ENCODE results near the gene DCUN1D4.

DCUN1D4 gene

DNA sequence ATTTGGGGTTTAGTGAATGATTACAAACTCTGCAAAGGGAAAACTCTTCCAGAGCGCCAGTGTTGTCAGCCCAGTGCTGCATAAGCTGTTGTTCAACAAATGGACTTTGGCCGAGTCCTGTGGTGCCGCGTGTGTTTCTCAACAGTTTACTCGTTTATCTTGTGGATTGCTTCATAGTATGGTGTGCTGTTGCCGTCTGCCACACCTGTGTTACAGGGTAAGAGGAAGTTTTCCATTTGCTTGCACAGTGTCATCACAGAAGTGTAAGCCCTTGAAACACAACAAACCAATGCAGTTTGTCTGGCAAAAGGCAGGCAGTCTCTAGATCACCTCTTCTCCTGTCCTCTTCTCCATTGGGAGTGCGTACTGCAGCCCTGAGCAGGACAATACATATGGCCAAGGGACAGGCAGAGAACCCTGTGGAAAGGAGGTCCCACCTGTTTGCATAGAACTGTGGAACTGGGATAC, 66.3 kb downstream of the DCUN1D4 start (continued):
- TF ChIP-seq, protein P1, sequence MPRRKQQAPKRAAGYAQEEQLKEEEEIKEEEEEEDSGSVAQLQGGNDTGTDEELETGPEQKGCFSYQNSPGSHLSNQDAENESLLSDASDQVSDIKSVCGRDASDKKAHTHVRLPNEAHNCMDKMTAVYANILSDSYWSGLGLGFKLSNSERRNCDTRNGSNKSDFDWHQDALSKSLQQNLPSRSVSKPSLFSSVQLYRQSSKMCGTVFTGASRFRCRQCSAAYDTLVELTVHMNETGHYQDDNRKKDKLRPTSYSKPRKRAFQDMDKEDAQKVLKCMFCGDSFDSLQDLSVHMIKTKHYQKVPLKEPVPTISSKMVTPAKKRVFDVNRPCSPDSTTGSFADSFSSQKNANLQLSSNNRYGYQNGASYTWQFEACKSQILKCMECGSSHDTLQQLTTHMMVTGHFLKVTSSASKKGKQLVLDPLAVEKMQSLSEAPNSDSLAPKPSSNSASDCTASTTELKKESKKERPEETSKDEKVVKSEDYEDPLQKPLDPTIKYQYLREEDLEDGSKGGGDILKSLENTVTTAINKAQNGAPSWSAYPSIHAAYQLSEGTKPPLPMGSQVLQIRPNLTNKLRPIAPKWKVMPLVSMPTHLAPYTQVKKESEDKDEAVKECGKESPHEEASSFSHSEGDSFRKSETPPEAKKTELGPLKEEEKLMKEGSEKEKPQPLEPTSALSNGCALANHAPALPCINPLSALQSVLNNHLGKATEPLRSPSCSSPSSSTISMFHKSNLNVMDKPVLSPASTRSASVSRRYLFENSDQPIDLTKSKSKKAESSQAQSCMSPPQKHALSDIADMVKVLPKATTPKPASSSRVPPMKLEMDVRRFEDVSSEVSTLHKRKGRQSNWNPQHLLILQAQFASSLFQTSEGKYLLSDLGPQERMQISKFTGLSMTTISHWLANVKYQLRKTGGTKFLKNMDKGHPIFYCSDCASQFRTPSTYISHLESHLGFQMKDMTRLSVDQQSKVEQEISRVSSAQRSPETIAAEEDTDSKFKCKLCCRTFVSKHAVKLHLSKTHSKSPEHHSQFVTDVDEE (CRISPR knock-in tag; IDR thresholded peaks at IDR 0.05), result no peak
- TF ChIP-seq ZNF8 (CRISPR knock-in tag; IDR thresholded peaks at IDR 0.05), result no peak
- TF ChIP-seq CSRNP3 (CRISPR knock-in tag; IDR thresholded peaks at IDR 0.05), result no peak
- no peak for TF ChIP-seq PPARA (CRISPR knock-in tag; IDR thresholded peaks at IDR 0.05; ENCODE audit: borderline replicate concordance)
- TF ChIP-seq ZFP30 (CRISPR knock-in tag; IDR thresholded peaks at IDR 0.05), result no peak
- no peak for TF ChIP-seq RARB (CRISPR knock-in tag; IDR thresholded peaks at IDR 0.05)
- no peak for TF ChIP-seq ZNF70 (CRISPR knock-in tag; IDR thresholded peaks at IDR 0.05)
- no peak for TF ChIP-seq ZFP3 (CRISPR knock-in tag; IDR thresholded peaks at IDR 0.05)
- no peak for TF ChIP-seq ARNTL (CRISPR knock-in tag; IDR thresholded peaks at IDR 0.05; ENCODE audit: borderline replicate concordance, low read depth)

DNA sequence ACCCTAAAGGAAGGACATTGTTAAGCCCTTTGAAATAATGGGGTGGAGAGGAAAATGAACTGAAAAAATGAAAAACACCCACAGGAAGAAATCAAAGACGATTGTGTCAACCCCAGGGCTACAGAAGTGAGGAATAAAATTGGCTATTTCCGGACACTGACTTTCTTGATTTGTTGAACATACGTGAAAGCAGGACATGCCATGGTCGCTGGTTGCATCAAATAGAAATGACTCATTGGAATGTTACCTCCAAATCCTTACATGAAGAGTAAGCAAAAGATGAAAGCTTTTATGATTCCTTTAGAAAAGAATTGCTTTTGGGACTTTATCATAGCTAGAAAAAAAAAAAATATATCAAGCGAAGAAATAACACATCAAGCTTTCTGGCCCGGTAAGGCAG, 75.3 kb downstream of the DCUN1D4 start:
- ATAC-seq, result no peak
- TF ChIP-seq ZFP30 (CRISPR knock-in tag; IDR thresholded peaks at IDR 0.05), result no peak
- TF ChIP-seq ZC3H10 (CRISPR knock-in tag; IDR thresholded peaks at IDR 0.05), result no peak
- TF ChIP-seq, protein P1 (CRISPR knock-in tag; IDR thresholded peaks at IDR 0.05), result no peak
- TF ChIP-seq RARB (CRISPR knock-in tag; IDR thresholded peaks at IDR 0.05), result no peak
- no peak for TF ChIP-seq ESRRG (CRISPR knock-in tag; IDR thresholded peaks at IDR 0.05)
- no peak for TF ChIP-seq SNAI2 (CRISPR knock-in tag; IDR thresholded peaks at IDR 0.05)
- TF ChIP-seq GLIS3 (CRISPR knock-in tag; IDR thresholded peaks at IDR 0.05), result no peak

- TF ChIP-seq SNAI2 (CRISPR knock-in tag; IDR thresholded peaks at IDR 0.05) (no peak), RARB (CRISPR knock-in tag; IDR thresholded peaks at IDR 0.05) (no peak), POU6F1 (CRISPR knock-in tag; IDR thresholded peaks at IDR 0.05; ENCODE audit: borderline replicate concordance, low read depth) (no peak), ZNF8 (CRISPR knock-in tag; IDR thresholded peaks at IDR 0.05) (no peak), TOX (CRISPR knock-in tag; IDR thresholded peaks at IDR 0.05; ENCODE audit: borderline replicate concordance) (no peak), ZC3H10 (CRISPR knock-in tag; IDR thresholded peaks at IDR 0.05) (no peak), ISL1 (CRISPR knock-in tag; IDR thresholded peaks at IDR 0.05) (no peak), GLIS3 (CRISPR knock-in tag; IDR thresholded peaks at IDR 0.05) (no peak), PATZ1 (CRISPR knock-in tag; IDR thresholded peaks at IDR 0.05; ENCODE audit: borderline replicate concordance) (no peak), BACH2 (CRISPR knock-in tag; IDR thresholded peaks at IDR 0.05; ENCODE audit: borderline replicate concordance) (no peak)
- no peak for ATAC-seq
Measured at GRCh38 chr4:51923343-51923742, 80.4 kb downstream of the DCUN1D4 start.
